Measurements from ENCODE around the gene SLCO2A1.

The SLCO2A1 gene

DNA sequence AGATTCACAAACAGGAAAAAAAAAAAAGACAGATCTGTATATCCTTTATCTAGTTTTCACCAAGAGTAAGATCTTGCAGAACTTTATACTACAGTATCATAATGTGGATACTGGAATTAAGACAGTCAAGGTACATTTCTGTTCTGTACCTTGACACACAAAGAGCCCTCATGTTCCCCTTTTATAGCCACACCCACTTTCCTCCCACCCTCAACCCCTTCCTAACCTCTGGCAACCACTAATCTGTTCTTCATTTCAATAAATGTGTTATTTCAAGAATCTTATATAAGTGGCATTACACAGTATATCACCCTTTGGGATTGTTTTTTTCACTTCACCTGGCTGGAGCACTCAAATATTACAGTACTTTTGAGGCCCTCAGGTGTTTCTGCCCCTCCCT is 130.4 kb downstream of the SLCO2A1 start:
- no peak for DNase-seq (ENCODE audit: low spot score)

DNA sequence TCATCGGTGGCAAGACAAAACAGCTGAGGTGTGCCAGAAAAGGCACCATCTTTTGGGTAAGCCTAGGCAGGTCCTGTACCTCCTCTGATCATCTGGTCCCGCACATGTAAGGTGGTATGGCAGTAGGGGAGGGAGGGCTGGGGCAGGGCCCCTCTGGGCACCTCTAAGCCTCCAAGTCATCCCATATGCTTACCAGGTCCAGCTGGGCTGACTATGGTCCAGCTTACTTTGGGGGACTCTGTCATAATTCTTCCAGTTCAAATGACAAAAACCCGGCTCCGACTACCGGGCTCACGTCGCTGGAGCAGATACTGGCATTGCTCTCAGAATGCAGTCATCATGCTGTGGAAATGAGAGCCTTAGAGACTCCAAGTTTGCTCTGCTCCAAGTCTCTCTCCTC is 132.2 kb downstream of the SLCO2A1 start:
- no peak for DNase-seq (ENCODE audit: low spot score)

DNA sequence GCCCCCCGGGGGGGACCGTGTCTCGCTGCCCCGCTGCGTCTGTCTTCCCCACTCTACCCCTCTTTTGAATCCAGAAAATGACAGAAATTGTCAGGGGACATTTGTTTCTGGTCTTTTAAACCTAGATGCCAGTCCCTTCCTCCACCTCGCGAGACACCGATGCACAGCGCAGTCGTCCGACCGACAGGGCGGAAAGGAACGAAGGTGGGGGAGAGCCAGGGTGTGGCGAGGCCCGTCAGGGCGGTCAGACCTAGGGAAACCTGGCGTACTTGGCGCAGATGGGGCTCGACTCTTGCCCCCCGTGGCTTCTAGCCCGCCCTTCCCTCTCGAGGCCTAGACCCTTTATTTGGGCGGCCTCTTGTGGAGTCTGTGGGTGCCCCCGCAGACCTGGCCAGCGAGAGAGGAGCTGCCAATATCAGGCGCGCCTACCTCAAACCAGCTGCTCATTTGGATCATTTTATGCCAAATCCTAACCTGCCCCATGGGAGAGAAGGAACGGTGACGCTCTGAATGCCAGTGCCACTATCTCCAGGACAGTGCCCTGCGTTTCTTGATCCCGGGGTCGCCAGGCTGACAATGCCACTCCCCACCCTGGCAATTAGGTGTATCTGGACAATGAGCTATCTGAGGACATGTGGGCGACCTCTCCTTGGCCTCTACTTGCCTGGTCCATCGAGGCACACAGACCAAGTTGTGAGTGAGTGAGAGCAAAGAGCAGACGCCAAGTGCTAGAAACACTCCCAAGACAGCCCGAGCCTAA is 133.5 kb downstream of the SLCO2A1 start:
- DNase-seq (ENCODE audit: low spot score), result no peak

GRCh38 chr3:133895208-133896001 is 134.3 kb downstream of the SLCO2A1 start, which contains the start of gene RAB6B:
Gene RAB6B (minus strand): TSS chr3:133895882. CDS start chr3:133895466, 416 bp downstream.
- no peak for DNase-seq (ENCODE audit: low spot score)

- DNase-seq (ENCODE audit: low spot score), result no peak
Measured at GRCh38 chr3:133894353-133895207, 135.1 kb downstream of the SLCO2A1 start.

GRCh38 chr3:133893683-133894352 is 135.9 kb downstream of the SLCO2A1 start:
- DNase-seq (ENCODE audit: low spot score), result no peak

DNA sequence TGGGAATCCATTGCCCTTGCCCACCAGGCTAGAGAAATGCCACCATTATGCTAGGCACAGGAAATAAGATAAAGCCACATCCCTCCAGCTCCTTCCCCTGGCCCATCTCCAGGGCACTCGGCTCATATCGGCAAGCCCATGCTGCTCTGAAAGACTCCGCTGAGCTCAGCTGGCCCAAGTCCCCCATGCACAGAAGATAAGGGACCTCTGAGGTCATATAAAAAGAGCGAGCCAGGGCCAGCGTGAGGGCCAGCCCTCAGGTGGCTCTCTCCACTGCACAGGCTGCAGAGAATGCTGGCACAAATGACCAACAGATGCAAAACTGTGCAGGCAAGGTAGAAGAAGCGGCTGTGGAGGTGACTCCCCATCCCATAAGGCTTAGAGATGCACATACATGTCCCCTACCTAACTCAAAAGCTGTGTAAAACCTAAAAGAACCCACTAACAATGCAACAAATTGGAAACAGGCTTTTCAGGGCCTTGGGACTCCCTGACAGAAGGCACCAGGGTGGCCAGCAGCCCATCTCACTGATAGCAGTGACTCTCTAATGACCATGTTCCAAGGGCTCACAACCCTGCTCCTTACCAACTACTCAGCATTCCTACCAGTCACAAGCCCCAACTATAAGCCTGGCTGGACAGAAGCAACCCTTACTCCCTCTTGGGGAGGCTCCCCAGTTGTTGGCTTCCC is 137.0 kb downstream of the SLCO2A1 start:
- DNase-seq (ENCODE audit: low spot score), result no peak

- DNase-seq (ENCODE audit: low spot score), result no peak
Measured at GRCh38 chr3:133891662-133892378, 137.9 kb downstream of the SLCO2A1 start.

- no peak for DNase-seq (ENCODE audit: low spot score)
Measured at GRCh38 chr3:133890972-133891644, 138.6 kb downstream of the SLCO2A1 start.

DNA sequence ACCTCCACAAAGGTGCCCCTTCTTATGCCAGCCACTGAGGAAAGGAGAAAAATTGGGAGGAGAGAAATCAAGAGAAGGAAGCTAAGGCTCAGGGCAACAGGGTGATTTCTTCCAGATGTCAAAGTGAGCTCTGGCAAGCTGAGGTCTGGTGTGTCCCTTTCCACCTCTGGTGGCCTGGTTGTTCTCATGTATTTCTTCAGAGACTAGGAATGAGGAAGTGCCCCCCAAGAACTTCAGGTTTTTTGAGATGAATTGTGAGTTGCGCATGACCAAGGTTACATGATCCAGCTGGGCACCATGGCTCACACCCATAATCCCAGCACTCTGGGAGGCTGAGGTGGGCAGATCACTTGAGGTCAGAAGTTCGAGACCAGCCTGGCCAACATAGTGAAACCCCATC is 139.7 kb downstream of the SLCO2A1 start:
- no peak for DNase-seq (ENCODE audit: low spot score)

DNA sequence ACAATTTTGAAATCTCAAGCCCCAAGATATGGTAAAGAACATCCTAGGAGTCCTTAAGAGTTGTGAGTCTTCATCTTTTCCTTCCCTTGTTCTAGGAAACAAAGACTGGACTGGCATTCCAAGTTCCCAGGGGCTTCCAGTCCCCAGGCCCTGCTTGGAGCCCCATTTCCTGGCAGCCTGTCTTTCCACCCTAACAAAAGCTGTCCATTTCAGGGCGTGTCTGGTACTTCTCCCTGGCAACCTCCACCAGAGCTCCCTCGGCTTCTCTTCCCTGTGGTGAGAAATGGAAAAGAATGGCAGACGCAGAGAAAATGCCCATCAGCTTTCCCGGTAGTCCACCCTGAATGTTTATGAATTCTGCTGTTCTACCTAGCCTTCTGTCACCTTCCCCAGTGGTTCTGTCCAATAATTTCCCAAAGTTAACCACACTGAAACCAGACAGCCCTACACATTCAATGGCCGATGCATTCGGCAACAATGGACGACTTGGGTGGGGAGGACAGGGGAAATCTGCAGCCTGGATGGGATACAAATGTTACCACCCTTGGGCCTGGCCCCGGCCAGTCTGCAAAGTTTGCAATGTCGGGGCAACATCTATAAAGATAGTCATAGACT is 140.9 kb downstream of the SLCO2A1 start:
- DNase-seq (ENCODE audit: low spot score), result no peak

GRCh38 chr3:133887803-133888703 is 141.7 kb downstream of the SLCO2A1 start:
- DNase-seq (ENCODE audit: low spot score), result peak; percentile 81

DNA sequence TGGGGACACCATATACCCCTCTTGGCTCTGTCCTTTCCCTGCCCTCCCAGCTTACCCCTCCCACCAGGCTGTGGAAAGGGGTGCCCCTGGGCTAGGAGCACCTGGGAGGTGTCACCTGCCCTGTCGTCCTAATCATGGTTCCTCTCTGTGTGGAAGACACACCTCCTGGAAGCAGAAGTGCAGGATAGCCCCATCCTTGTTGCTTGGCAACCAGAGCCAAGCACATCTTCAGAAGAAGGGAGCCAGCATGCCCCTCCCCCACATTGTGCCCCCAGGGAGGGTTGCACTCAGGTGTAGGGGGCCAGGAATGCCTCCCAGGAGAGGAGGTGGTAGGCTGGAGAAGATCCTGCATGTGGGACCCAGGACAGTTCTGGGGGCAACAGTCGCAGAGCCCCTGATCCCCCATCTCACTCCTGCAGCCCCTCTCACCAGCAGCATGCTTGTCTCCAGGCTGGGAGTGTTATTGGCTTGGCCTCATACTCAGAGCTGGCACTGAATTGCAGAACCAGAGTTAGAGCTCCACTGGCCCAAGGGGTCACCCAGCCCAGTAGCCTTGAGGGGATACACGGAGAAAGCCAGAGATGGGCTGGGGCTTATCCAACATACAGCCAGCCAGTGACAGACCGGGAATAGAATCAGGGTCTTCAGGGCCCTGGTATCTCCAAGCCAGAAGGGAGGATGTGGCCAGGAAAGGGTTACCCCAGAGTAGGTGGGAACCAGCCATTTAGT is 142.5 kb downstream of the SLCO2A1 start:
- DNase-seq (ENCODE audit: low spot score), result no peak

GRCh38 chr3:133886031-133886722 is 143.5 kb downstream of the SLCO2A1 start:
- DNase-seq (ENCODE audit: low spot score), result no peak

DNA sequence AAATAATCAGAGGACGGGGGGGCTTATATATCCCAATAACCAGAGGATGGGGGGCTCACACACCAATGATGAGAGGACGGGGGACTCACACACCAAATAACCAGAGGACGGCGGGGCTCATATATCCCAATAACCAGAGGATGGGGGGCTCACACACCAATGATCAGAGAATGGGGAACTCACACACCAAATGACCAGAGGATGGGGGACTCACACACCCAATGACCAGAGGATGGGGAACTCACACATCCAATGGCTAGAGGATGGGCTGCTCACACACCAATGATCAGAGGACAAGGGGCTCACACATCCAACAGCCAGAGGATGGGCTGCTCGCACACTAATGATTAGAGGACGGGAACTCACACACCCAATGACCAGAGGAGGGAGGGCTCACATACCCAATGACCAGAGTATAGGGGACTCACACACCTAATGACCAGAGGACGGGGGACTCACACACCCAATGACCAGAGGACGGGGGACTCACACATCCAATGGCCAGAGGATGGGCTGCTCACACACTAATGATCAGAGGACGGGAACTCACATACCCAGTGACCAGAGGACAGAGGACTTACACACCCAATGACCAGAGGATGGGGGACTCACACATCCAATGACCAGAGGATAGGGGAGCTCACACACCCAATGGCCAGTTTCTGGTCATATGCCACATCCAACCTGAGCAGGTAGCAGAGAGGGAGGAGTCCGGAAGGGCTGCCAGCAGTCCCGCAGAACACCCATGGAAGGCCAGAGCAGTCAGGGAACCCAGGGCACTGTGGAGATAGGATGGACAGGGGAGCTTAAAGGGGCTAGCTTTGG is 144.6 kb downstream of the SLCO2A1 start:
- DNase-seq (ENCODE audit: low spot score), result no peak
